Measurements from ENCODE around the gene MON1B.
"Not testable (repeated sequence)": the region's sequence is repeated elsewhere in the genome, so short reads cannot be mapped to it uniquely, and the experiment has no call there.

MON1B gene

GRCh38 chr16:77170805-77171204 lies 20.2 kb upstream of the MON1B start:
- H3K4me3 ChIP-seq (ENCODE audit: low read depth, low read length), result no peak overlapping the region
- H3K79me2 ChIP-seq (ENCODE audit: control insufficient read depth, insufficient read depth, low read length, unreplicated experiment), result no peaks in the 10 kb centered on the region
- peaks cover 56% of the 10 kb centered on the region for H3K27me3 ChIP-seq (ENCODE audit: insufficient read depth, low read length)
- H3K36me3 ChIP-seq (ENCODE audit: insufficient read depth, low read length), result no peaks in the 10 kb centered on the region
- H2AFZ ChIP-seq (ENCODE audit: low read length, unreplicated experiment), result no peak overlapping the region
- no peak overlapping the region for H3K27ac ChIP-seq (ENCODE audit: low read depth, low read length)
- no peaks in the 10 kb centered on the region for H3K4me1 ChIP-seq (ENCODE audit: control insufficient read depth, insufficient read depth, low read length, unreplicated experiment)

GRCh38 chr16:77171745-77172635 lies 19.0 kb upstream of the MON1B start:
- Histone ChIP-seq H3K4me3 (ENCODE audit: low read depth, low read length) (no peak overlapping the region), H3K4me1 (ENCODE audit: control insufficient read depth, insufficient read depth, low read length, unreplicated experiment) (no peaks in the 10 kb centered on the region), H3K27ac (ENCODE audit: low read depth, low read length) (no peak overlapping the region), H2AFZ (ENCODE audit: low read length, unreplicated experiment) (no peak overlapping the region), H3K27me3 (ENCODE audit: insufficient read depth, low read length) (peaks cover 60% of the 10 kb centered on the region), H3K36me3 (ENCODE audit: insufficient read depth, low read length) (no peaks in the 10 kb centered on the region), H3K79me2 (ENCODE audit: control insufficient read depth, insufficient read depth, low read length, unreplicated experiment) (no peaks in the 10 kb centered on the region)

- Histone ChIP-seq H3K36me3 (ENCODE audit: insufficient read depth, low read length) (no peaks in the 10 kb centered on the region), H2AFZ (ENCODE audit: low read length, unreplicated experiment) (no peak overlapping the region), H3K27ac (ENCODE audit: low read depth, low read length) (no peak overlapping the region), H3K79me2 (ENCODE audit: control insufficient read depth, insufficient read depth, low read length, unreplicated experiment) (no peaks in the 10 kb centered on the region), H3K4me3 (ENCODE audit: low read depth, low read length) (no peak overlapping the region), H3K4me1 (ENCODE audit: control insufficient read depth, insufficient read depth, low read length, unreplicated experiment) (no peaks in the 10 kb centered on the region), H3K27me3 (ENCODE audit: insufficient read depth, low read length) (peaks cover 59% of the 10 kb centered on the region)
Measured at GRCh38 chr16:77172951-77173350, 18.0 kb upstream of the MON1B start.

- Histone ChIP-seq H3K27ac (ENCODE audit: low read depth, low read length) (no peak overlapping the region), H2AFZ (ENCODE audit: low read length, unreplicated experiment) (no peak overlapping the region), H3K36me3 (ENCODE audit: insufficient read depth, low read length) (no peaks in the 10 kb centered on the region), H3K27me3 (ENCODE audit: insufficient read depth, low read length) (peaks cover 14% of the 10 kb centered on the region; the same call in 1 of the 2 replicates), H3K79me2 (ENCODE audit: control insufficient read depth, insufficient read depth, low read length, unreplicated experiment) (no peaks in the 10 kb centered on the region), H3K4me1 (ENCODE audit: control insufficient read depth, insufficient read depth, low read length, unreplicated experiment) (no peaks in the 10 kb centered on the region), H3K4me3 (ENCODE audit: low read depth, low read length) (no peak overlapping the region)
Measured at GRCh38 chr16:77183137-77183536, 7.9 kb upstream of the MON1B start.

- H3K4me3 ChIP-seq (ENCODE audit: low read depth, low read length); H3K27ac ChIP-seq (ENCODE audit: low read depth, low read length); H3K36me3 ChIP-seq (ENCODE audit: insufficient read depth, low read length); H3K79me2 ChIP-seq (ENCODE audit: control insufficient read depth, insufficient read depth, low read length, unreplicated experiment); H3K4me1 ChIP-seq (ENCODE audit: control insufficient read depth, insufficient read depth, low read length, unreplicated experiment); H2AFZ ChIP-seq (ENCODE audit: low read length, unreplicated experiment); H3K27me3 ChIP-seq (ENCODE audit: insufficient read depth, low read length): not testable (repeated sequence)
Measured at GRCh38 chr16:77186298-77186697, 4.7 kb upstream of the MON1B start.

- H3K4me3 ChIP-seq (ENCODE audit: low read depth, low read length), result peak overlapping the region; percentile 97
- peaks cover 23% of the 10 kb centered on the region for H3K79me2 ChIP-seq (ENCODE audit: control insufficient read depth, insufficient read depth, low read length, unreplicated experiment)
- peak overlapping the region; percentile 95 for H2AFZ ChIP-seq (ENCODE audit: low read length, unreplicated experiment)
- H3K4me1 ChIP-seq (ENCODE audit: control insufficient read depth, insufficient read depth, low read length, unreplicated experiment), result peaks cover 8% of the 10 kb centered on the region
- no peaks in the 10 kb centered on the region for H3K36me3 ChIP-seq (ENCODE audit: insufficient read depth, low read length)
- no peaks in the 10 kb centered on the region for H3K27me3 ChIP-seq (ENCODE audit: insufficient read depth, low read length)
- H3K27ac ChIP-seq (ENCODE audit: low read depth, low read length), result peak overlapping the region; percentile 17; the same call in 1 of the 2 replicates
Measured at GRCh38 chr16:77190190-77190477, 856 bp upstream of the MON1B start.

GRCh38 chr16:77191259-77191969 lies 424 bp downstream of the MON1B start:
- Histone ChIP-seq H3K27me3 (ENCODE audit: insufficient read depth, low read length) (no peaks in the 10 kb centered on the region), H3K4me3 (ENCODE audit: low read depth, low read length) (peak overlapping the region; percentile 97), H2AFZ (ENCODE audit: low read length, unreplicated experiment) (peak overlapping the region; percentile 66), H3K27ac (ENCODE audit: low read depth, low read length) (peak overlapping the region; percentile 83), H3K36me3 (ENCODE audit: insufficient read depth, low read length) (no peaks in the 10 kb centered on the region; the same call in 1 of the 2 replicates), H3K4me1 (ENCODE audit: control insufficient read depth, insufficient read depth, low read length, unreplicated experiment) (peaks cover 8% of the 10 kb centered on the region), H3K79me2 (ENCODE audit: control insufficient read depth, insufficient read depth, low read length, unreplicated experiment) (peaks cover 23% of the 10 kb centered on the region)

GRCh38 chr16:77193377-77193776 lies 2.4 kb downstream of the MON1B start:
- Histone ChIP-seq H3K4me1 (ENCODE audit: control insufficient read depth, insufficient read depth, low read length, unreplicated experiment) (peaks cover 8% of the 10 kb centered on the region), H3K79me2 (ENCODE audit: control insufficient read depth, insufficient read depth, low read length, unreplicated experiment) (peaks cover 23% of the 10 kb centered on the region), H3K27ac (ENCODE audit: low read depth, low read length) (no peak overlapping the region), H3K27me3 (ENCODE audit: insufficient read depth, low read length) (no peaks in the 10 kb centered on the region), H2AFZ (ENCODE audit: low read length, unreplicated experiment) (no peak overlapping the region), H3K4me3 (ENCODE audit: low read depth, low read length) (no peak overlapping the region), H3K36me3 (ENCODE audit: insufficient read depth, low read length) (no peaks in the 10 kb centered on the region; the same call in 1 of the 2 replicates)

- no peak overlapping the region for H3K4me3 ChIP-seq (ENCODE audit: low read depth, low read length)
- no peaks in the 10 kb centered on the region for H3K27me3 ChIP-seq (ENCODE audit: insufficient read depth, low read length)
- H3K79me2 ChIP-seq (ENCODE audit: control insufficient read depth, insufficient read depth, low read length, unreplicated experiment), result peaks cover 23% of the 10 kb centered on the region
- peaks cover 8% of the 10 kb centered on the region for H3K4me1 ChIP-seq (ENCODE audit: control insufficient read depth, insufficient read depth, low read length, unreplicated experiment)
- H3K27ac ChIP-seq (ENCODE audit: low read depth, low read length), result no peak overlapping the region
- peaks cover 7% of the 10 kb centered on the region; the same call in 1 of the 2 replicates for H3K36me3 ChIP-seq (ENCODE audit: insufficient read depth, low read length)
- H2AFZ ChIP-seq (ENCODE audit: low read length, unreplicated experiment), result no peak overlapping the region
Measured at GRCh38 chr16:77194295-77195231, 3.6 kb downstream of the MON1B start.

GRCh38 chr16:77195411-77195810 lies 4.4 kb downstream of the MON1B start:
- Histone ChIP-seq H3K4me3 (ENCODE audit: low read depth, low read length) (no peak overlapping the region), H3K27me3 (ENCODE audit: insufficient read depth, low read length) (no peaks in the 10 kb centered on the region), H2AFZ (ENCODE audit: low read length, unreplicated experiment) (no peak overlapping the region), H3K4me1 (ENCODE audit: control insufficient read depth, insufficient read depth, low read length, unreplicated experiment) (peaks cover 8% of the 10 kb centered on the region), H3K27ac (ENCODE audit: low read depth, low read length) (no peak overlapping the region), H3K79me2 (ENCODE audit: control insufficient read depth, insufficient read depth, low read length, unreplicated experiment) (peaks cover 23% of the 10 kb centered on the region), H3K36me3 (ENCODE audit: insufficient read depth, low read length) (peaks cover 7% of the 10 kb centered on the region; the same call in 1 of the 2 replicates)
